NAMALWA (cell line): Measurements from ENCODE around the gene MYBPH.

Experiments used
- DNase-seq: peaks from one replicate; pipeline ENCODE4 v3.0.0-alpha.2; 2015; ENCODE audit warnings: low spot score

The MYBPH gene

DNA sequence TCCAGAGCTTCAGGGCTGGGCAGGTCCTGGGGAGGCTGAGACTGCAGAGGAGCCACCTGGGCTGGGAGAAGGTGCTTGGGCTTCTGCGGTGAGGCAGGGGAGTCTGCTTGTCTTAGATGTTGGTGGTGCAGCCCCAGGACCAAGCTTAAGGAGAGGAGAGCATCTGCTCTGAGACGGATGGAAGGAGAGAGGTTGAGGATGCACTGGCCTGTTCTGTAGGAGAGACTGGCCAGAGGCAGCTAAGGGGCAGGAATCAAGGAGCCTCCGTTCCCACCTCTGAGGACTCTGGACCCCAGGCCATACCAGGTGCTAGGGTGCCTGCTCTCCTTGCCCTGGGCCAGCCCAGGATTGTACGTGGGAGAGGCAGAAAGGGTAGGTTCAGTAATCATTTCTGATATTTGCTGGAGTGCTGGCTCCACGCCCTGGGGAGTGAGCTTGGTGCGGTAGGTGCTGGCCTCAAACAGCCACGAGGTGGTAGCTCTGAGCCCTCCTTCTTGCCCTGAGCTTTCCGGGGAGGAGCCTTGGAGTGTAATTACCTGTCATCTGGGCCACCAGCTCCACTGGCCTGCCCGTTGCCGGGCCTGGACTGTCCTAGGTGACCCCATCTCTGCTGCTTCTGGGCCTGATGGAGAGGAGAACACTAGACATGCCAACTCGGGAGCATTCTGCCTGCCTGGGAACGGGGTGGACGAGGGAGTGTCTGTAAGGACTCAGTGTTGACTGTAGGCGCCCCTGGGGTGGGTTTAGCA is 9.3 kb downstream of the MYBPH start:
- peak; percentile 22 for DNase-seq

DNA sequence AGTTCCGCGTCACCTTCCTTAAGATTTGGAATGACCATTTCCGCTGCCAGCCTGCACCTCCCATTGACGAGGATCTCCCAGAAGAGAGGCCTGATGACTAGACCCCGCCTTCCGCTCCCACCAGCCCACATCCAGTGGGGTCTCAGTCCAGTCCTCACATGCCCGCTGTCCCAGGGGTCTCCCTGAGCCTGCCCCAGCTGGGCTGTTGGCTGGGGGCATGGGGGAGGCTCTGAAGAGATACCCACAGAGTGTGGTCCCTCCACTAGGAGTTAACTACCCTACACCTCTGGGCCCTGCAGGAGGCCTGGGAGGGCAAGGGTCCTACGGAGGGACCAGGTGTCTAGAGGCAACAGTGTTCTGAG is 9.8 kb downstream of the MYBPH start:
- no peak for DNase-seq

DNA sequence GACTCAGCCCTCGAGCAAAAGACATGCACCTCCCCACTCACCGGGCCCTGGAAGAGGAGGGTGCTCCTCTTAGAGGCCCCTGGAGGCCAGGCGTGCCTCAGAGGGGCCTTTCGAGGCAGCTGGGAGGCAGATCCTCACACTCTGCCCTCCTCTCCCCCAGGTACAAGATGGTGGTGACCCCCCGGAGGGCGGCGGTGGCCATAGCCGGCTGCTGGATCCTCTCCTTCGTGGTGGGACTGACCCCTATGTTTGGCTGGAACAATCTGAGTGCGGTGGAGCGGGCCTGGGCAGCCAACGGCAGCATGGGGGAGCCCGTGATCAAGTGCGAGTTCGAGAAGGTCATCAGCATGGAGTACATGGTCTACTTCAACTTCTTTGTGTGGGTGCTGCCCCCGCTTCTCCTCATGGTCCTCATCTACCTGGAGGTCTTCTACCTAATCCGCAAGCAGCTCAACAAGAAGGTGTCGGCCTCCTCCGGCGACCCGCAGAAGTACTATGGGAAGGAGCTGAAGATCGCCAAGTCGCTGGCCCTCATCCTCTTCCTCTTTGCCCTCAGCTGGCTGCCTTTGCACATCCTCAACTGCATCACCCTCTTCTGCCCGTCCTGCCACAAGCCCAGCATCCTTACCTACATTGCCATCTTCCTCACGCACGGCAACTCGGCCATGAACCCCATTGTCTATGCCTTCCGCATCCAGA is 10.4 kb downstream of the MYBPH start:
- DNase-seq, result no peak

DNA sequence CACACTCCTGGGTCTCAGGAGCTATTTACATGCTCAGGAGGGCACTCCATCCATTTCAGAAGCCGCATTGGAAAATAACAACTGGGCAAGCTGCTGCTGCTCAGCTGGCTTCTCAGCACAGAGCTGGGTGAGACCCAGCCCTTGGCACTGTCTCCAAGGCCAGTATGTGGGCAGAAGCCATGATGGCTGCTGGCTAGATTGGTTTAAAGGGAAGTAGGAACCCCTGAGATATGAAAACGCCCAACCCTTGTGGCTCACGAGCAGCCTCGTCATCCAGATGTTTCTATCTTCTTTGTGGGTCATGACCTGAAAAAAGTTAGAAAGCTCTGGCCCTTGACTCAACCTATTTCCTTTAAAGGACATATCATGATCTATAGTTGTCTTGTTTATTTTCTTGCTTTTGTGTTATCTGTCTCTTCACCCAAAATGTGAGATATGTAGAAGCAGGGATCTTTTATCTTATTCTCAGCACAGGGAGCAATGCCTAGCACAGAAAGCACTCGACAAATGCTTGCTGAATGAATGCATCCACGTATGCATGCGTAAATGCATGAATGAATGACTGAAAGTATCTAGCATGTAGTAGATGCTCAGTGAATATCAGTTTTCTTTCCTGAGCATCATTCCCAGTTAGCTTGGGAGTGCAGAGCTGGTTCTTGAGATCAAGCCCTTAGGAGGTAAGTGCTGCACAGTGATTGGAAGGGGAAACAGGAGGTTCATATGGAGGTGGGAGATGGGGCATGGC is 11.6 kb downstream of the MYBPH start:
- no peak for DNase-seq

DNA sequence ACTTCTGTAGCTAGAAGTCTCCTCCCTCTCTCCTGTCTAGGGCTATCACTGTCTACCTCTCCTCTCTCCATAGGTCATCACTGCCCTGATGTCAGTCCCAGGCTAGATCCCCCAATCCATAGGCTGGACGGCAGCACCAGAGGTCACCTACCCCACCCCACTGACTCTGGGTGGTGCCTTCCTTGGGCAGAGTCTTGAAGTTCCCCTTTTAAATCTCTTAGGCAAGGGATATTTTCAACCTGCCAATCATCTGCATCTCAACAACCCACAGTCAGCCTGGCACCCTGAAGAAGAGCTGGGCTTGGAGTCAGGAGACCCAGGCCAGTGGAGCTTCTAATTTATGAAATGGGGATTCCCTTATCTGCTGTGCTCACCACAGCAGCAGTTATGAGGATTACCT is 13.2 kb downstream of the MYBPH start:
- no peak for DNase-seq

DNA sequence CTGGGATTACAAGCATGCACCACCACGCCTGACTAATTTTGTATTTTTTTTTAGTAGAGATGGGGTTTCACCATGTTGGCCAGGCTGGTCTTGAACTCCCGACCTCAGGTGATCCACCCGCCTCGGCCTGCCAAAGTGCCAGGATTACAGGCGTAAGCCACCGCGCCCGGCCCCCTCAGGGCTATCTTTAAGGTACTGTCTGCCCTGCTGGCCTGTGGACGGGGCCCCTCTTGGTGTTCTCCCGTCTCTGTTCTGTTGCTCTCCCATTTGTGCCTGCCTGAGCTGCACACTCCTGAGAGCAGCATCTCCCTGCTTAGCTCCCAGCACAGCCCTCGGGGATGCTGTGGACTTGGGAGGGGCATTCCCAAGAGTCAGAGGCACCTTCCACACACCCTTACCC is 13.9 kb downstream of the MYBPH start:
- DNase-seq, result no peak

DNA sequence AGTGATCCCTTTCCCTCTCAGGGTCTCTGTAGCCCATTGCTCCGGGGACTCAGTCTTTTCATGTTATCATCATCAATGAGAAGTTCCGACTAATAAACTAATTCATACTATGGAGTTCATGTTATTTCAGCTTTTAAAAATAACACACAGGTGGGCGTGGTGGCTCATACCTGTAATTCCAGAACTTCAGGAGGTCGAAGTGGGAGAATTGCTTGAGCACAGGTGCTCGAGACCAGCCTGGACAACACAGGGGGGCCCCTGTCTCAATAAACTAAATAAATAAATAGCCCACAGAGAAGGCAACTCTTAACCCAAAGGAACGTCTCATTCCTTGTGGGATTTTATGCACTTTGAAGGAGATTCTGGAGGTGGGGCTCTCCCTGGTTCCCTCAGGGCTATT is 14.5 kb downstream of the MYBPH start:
- DNase-seq, result no peak

DNA sequence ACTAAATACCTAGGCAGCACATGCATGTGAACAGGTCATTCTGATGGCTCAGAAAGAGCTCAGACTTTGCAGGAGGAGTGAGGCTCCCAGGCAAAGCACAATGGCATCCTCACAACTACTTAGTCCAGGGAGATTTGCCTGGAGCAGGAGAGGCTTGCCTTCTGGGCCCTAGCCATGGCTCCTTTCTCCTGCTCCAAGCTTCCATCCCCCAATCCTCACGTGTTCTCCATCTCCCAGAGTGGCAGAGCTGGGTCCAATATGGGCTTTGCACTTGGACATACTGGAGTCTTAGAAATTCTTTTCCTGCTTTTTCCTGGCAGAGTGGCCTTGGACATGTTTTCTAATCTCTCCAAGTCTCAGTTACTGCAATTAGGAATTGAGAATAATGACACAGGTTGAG is 15.8 kb downstream of the MYBPH start:
- DNase-seq, result no peak

DNA sequence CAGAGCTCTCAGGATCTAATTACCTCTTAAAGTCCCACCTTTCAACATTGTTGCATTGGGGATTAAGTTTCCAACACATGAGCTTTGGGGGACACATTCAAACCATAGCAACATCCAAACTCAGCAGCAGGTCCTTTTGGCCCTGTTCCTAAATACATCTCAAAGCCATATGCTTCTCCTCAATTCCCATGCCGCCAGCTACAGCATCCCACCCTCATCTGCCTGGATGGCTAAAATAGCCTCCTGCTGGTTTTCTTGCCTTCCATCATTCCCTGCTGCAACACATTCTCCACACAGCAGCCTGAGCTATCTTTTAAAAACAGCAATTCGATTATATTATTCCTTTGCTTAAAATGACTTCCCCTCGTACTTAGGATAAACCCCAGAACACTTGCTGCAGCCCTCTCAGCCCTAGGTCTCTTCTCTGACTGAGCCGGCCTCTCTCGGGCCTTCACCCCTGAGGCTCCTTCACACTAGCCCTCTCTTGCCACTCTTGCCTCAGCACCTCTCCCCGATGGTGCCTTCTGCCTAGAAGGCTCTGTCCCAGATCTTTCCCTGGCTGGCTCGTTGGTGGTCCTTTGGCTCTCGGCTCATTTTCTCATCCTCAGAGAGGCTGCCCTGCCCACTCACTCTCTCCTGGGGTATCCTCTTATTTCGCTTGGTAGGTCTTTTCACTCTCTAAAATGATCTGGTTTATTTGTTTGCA is 16.5 kb downstream of the MYBPH start:
- DNase-seq, result no peak

DNA sequence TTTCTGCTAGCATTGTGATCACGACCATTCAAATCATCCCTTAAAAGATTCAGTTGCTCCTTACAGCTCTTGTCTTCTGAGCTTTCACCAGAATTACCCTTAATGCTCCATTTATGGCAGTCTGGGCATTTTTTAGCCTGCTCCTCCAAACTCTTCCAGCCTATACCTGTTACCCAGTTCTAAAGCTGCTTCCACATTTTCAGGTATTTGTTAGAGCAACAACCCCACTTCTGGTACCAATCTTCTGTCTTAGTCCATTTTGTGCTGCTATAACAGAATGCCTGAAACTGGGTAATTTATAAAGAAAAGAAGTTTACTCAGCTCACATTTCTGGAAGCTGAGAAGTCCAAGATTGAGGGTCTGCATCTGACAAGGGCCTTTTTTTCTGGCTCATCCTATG is 17.2 kb downstream of the MYBPH start:
- DNase-seq, result no peak

DNA sequence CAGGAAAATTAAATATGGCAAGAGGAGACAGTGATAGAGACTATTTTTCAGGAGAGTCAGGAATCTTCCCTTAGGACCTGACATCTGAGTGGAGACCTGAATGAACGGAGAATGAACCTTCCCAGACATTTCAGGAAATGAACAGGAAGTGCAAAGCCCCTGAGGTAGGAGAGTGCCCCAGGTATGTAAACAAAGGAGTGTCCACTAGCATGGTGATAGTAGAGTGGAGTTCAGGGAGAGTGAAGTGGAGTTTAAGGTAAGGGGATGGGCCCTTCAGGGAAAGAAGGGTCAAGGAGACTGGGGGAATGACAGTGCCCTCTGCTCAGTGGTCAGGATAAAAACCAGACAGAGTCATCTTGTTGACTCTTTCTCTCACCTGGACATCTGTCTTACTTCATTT is 19.3 kb downstream of the MYBPH start:
- no peak for DNase-seq

DNA sequence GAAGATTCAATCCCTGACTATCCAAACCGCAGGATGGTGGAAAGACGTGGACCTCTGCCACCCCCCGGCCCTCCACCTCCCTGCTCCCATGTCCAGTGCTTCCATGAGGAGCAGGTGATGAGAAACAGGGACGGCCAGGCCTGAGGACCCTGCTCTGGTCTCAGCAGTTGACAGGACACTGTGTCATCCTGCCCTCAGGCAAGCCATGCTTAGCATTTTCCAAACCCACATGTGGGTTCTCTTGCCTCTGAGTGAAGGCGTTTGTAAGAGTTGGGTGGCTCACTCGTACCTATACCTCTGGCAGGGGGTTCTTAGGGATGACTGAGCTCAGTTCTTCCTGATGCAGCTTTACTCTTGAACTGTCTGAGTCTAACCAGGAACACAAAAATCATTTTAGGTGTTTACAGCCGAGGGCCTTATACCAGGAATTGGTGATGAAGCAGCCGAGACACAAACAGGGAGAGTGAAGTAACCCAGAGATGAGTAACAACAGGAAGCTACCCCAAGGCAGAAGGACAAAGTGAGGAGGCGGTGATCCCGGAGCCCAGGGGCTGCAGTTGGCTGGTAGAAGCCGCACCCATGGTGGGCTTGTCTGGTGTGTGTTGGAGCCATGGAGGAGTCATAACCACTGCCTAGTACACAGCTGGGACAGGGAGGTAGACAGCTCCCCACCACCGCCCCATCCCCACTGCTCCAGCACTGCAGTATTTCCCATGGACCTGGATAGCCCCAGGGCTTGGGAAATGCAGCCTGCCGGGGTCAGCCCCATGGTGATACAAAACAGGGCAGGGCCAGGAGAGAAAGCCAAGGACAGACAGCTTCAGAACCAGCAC is 21.4 kb downstream of the MYBPH start:
- no peak for DNase-seq

DNA sequence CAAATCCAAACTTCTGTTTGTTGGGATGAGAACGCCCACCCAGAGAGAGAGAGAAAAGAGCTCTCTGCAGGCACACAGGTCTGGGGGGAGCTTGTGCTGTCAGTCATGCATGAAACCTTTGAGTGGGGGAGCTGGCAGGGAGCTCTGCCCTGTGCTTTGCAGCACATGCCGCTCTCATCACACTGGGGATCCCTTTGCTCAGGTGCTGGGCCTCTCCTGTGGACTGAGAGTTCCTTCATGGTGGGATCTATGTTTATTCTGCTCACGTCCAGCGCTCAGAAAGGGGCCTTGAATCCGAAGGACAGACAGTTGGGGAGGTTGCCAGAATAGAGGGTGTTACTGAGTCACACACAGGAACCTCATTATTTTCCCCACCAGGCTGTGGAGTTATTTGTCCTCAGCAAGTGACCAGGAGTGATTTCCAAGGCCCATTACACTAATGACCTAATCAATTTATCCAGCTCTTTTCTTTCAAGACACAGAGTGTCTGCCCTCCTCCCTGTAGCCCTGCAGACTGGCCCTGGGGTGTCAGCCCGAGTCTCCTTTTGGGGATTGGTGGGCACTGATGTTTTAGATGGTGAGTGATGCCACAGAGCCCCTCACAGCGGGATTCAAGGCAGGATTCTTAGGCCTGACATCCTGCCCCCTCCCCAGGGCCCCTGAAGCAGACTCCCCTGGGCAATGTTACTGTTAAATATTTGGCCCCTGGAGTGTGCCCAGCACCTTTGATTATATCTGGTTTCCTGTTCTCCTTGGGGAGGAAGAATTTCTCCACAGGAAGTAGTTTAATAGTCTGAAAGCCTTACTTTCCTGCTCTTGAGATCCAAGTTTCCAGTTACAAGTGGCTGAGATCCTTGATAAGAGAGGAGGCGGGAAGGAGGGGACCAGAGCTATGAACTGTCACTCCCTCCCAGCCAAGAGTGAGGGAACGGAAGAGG is 22.3 kb downstream of the MYBPH start:
- no peak for DNase-seq

DNA sequence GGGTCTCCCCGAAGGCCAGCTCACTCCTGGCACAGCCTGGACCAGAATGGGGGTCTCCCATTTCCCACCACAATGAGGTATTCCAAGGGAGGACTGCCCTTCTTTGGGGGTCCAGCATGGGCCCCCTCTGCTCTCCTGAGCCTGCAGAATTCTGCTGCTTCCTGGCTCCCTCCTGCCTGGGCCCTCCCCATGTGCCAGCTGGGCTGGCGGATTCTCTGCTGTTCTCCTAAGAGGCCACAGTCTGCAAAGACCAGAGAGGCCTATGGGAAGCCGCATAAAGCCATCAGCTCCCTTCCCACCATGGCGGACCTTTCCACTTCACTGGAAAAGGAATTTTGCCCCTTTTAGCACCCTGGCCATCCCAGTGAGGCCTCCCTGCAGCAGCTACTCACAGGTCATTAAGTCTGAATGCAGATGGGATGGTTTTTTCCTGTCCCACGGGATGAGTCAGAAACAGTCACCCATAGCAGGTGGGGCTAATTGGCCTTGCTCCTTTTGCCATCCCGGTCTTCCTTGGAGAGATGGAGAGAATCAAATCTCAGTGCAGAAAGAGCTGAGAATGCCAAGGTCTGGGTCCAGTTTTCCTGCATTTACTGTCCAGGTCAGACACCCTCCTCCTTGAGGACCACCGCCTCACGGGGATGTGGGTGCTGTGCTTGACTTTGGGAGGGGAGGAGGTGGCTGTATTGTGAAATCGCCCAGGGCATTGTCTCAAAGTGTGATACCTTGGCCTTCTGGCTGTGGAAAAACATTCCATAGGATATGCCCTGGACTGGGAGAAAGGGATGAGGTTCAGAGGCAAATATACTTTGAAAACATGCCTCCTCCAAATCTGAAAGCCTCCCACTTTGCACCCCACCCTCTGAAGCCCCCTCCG is 23.2 kb downstream of the MYBPH start:
- no peak for DNase-seq

DNA sequence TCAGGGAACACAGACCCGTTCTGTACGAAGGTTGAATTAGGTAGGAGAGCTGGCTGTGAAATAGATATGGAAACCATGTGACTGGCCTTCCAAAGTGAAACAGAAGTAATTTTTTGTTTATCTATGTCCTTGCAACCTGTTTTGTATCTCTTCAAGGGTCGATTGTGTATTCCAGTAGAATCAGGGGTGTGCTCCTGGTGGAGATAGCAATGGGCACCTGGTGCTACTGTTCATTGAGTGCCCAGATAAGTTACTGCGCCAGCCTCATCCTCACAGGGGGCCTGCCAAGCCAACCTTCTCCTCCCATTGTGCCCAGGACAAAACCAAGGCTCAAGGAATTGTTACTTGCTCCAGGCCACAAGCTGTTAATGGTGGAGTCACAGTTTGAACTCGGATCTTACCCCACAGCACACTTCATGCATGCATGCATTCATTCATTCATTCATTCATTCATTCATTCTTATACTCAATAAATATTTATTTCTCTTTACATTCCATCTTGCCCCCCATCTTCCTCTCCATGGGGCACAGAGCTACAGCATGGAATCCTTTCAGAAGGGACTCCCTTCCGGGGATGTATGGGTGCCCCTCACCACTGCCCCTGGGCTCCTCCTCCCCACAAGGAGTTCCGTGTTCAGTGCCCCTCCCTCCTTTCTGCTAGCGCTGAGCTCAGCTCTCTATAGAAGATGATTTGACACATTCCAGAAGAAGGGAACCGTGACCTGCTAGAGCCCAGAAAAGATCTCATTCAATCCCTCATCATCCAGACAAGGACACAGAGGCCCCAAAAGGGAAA is 24.1 kb downstream of the MYBPH start:
- DNase-seq, result no peak

DNA sequence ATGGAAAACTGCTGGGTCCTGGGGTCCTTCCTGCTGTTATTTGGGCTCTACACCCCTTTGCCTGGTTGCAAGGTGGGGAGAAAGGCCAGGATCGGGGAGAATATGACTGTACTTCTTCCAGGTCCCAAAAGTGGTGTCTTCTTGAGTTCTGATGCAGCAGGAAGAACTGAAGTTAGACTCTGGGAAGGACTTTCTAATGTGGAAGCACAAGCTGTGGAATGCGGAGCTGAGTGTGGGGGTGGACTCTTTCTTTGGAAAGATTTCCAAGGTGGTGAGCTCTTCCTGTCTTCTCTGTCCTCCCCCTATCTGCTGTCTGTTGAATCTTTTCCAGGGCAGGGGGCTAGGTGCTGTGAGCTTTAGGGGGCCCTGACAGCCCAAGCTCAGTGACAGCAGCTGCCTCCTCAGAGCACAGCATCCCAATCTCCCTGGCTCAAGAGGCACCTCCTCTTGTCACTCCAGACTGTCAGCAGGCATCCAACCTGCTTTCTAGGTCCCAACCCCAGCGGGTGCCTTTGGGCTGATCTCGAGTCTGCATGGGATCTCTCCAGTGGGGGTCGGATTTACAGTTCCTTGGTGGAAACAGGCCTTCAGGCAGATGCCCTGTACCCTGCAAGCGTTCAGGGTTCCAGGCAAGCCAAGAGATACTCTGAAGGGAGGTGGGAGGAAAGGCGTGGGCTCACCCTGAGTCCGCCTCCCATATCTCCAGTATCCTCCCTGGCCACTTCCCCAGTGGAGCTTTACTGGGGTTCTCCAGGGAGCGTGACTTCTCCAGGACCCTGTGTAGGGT is 24.9 kb downstream of the MYBPH start:
- DNase-seq, result no peak

DNA sequence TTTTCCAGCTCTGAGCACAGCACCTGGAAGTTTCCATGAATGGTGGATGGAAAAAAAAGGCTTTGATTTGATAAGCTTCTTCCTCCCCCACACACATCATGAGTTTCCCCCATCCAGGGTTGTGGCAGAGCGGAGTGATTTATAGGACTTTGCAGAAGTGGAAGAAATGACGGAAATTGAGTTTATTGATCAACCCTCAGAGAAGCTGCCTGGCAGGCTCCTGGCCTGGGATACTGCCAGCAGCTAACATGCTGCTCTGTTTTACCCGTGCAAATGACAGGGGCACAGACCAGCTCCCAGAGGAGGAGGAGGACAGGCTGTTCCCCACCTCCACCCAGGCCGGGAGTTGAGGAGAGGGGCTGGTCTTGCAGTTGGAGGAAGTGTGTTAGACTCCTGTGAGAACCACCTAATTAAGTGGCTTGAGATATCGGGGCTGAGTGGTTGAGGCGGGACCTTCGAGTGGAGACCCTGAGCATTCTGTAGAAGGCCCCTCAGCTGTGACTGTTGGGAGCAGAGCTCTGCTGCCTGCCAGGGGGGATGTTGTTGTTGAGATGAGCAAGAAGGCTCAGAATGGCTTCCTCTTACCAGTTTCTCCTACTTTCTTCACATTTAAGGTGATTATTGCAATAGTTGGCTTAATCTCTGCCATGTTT is 26.3 kb downstream of the MYBPH start:
- DNase-seq, result no peak
